Mucosa of gallbladder (tissue), 1 donor: ENCODE data around the gene TECTA. TPM values are rescaled to one million over a fixed set of nuclear protein-coding genes. Genes with fewer than 3 reads are reported as not detected.

Experiments used
- DNase-seq: peaks from one replicate; pipeline ENCODE4 v3.0.0-alpha.2; 2020; ENCODE audit warnings: low spot score
- total RNA-seq: library from RNA; stranded (reverse); gene quantifications from one replicate; pipeline ENCODE4 v1.2.1, GENCODE V29; 2021
- donor health status: DM: no; HTN: no; CAD: no.

TECTA gene, protein sequence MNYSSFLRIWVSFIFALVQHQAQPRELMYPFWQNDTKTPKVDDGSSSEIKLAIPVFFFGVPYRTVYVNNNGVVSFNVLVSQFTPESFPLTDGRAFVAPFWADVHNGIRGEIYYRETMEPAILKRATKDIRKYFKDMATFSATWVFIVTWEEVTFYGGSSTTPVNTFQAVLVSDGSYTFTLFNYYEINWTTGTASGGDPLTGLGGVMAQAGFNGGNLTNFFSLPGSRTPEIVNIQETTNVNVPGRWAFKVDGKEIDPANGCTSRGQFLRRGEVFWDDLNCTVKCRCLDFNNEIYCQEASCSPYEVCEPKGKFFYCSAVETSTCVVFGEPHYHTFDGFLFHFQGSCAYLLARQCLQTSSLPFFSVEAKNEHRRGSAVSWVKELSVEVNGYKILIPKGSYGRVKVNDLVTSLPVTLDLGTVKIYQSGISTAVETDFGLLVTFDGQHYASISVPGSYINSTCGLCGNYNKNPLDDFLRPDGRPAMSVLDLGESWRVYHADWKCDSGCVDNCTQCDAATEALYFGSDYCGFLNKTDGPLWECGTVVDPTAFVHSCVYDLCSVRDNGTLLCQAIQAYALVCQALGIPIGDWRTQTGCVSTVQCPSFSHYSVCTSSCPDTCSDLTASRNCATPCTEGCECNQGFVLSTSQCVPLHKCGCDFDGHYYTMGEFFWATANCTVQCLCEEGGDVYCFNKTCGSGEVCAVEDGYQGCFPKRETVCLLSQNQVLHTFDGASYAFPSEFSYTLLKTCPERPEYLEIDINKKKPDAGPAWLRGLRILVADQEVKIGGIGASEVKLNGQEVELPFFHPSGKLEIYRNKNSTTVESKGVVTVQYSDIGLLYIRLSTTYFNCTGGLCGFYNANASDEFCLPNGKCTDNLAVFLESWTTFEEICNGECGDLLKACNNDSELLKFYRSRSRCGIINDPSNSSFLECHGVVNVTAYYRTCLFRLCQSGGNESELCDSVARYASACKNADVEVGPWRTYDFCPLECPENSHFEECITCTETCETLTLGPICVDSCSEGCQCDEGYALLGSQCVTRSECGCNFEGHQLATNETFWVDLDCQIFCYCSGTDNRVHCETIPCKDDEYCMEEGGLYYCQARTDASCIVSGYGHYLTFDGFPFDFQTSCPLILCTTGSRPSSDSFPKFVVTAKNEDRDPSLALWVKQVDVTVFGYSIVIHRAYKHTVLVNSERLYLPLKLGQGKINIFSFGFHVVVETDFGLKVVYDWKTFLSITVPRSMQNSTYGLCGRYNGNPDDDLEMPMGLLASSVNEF (N-terminal part only)
- total RNA-seq = 0.92 TPM

DNA sequence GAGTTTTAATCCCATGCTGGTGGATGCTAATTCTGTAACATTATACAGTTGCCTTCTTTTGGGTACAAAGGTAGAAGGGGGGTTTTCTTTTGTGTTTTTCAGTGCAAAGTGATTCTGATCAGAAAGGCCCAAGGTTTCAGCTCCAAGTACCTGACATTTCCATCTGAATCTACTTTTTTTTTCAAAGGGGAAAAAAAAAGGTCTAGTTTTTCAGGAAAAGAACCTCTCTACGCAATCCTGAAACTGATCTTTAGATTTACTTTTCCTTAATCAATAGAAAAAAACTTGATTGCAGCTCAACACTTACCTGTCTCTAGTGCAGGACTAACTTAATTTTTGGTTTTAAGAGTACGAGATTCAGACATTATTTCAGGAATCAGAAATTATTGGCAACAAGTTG is at the start of gene TECTA:
Gene TECTA (plus strand): TSS at position 301 of the 400 bp plus-strand sequence. CDS start 1,423 bp downstream, outside the sequence.
- DNase-seq = no peak

DNA sequence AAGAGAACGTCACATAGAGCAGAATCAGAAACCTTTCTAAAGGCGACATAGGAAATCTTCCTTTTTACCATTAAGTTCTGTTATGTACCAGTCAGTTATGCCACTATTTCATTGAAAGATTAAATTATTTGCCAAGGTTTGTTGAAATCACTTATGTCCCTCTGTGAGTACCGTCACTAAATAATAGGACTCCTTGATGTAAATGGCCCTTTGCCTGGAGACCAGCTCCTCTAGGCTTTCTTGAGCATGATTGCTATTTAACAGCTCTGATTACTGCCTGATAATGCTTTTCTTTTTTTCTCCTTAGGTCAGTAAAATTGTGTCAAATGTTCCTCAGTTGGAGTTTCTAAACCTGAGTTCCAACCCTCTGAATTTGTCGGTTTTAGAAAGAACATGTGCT is 47.8 kb upstream of the TECTA start:
- no peak for DNase-seq

DNA sequence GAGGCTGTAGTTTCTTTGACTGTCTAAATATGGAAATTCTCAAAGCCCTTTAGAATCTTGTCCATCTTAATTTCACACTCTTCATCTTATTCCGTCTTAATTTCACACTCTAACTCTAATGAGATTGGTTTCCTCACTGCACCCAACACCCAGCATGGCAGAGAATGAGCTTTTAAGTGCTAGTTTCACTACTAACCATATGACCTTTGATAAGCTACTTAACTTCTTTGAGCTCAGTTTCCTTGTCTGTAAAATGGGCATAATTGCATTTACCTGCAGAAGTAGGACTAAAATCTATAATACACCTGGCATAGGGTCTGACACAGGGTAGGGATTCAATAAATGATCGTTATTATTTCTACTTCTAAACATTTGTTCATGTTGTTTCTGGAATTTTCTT is 46.8 kb upstream of the TECTA start:
- DNase-seq = no peak

DNA sequence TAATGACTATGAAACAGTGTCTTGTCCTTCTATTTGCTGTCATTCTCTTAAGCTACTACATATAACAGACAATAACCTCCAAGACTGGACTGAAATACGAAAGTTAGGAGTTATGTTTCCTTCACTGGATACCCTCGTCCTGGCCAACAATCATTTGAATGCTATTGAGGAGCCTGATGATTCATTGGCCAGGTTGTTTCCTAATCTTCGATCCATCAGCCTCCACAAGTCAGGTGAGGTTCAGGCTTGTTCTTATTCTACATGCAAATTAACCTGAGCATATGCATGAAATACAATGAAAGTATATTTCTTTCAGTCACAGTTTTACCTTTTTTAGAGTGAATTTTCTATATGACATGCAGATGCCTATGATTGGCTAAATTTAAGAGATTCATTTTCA is 46.0 kb upstream of the TECTA start:
- DNase-seq = no peak

DNA sequence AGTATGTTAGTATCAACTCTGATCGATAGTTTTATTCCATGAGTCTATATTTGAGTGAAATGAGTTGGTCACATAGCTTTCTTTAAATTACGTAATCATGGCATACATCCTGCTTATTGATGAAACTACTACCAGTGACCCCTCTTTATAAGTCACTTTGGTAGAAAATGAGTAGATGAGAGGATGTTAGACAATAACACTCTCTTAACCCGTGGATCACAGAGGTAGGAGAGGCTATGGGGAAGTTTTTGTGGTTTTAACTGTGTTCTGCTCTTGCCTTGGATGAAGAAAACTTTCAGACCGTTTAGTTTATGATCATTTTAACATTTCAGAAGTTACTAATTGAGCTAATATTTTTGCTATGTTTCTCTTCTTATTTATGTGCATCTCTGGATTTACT is 43.1 kb upstream of the TECTA start:
- DNase-seq = no peak

DNA sequence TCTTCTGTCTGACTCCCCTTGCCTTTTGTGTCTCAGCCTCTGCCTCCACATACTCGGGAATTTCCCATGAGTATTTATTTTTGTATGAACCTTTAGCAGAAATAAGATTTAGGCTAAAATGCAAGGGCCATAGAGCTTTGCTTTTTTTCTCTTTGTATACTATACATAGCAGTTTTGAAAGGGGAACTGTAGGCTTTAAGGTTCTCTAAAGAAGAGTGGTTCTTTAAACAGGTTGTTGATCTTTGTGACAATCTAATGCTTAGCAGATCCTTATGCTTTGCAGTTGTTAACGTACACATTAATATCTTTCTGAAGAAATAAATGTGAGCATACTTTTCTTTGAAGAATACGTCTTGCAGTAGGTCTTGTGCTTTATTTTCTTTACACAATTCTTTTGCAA is 42.1 kb upstream of the TECTA start:
- DNase-seq = no peak

DNA sequence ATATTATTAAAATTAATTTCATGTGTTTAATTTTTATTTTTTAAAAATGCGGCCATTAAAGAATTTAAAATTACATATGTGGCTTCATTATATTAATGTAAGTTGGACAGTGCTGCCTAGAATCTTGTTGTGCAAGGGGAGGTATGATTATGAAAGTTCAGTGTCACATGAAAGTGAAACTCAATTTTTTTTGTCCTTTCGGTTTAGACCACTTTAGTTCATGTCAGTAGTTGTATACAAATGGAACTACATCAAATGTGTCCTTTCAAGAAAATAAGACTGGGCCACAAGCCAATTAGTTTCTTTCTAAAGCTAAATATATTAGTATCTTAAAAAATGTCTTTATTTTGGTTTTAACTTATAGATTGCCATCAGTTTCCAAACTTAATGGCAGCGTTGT is 41.4 kb upstream of the TECTA start:
- no peak for DNase-seq

DNA sequence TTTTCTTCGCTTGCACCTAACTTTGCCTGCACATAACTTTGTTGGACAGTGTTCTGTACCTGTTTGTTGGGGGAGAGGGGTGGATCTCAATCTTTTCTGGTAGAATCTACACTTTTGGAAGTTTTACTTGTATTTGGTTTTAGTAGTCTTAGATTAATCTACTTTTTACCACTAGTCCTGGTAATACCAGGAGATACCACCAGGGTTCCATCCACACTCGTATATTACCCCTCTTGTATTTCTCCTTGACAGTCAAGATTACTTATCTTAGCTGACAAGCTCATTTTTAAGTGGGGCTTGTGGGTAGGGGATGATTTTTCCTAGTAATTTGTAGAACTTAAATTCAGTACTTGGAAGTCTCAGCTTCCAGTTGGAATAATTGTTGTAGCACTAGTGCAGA is 37.3 kb upstream of the TECTA start:
- DNase-seq = no peak

DNA sequence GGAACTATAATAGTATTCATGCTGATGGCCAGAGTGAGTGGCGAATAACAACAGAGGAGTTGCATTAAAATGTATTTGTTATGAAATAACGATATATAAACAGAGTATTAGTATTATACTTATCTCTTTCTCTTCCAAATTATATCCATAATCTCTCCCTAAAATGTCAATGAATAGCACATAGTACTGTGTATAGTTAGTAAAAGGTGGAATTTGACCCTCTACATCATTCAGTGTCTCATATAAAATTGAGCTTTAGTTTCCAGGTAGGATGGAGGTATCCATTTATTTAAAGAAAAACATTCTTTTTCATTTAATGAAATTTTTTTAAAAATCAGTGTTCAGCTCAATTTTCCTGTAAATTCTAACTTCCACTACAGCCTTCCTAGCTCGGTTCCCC is 34.4 kb upstream of the TECTA start:
- no peak for DNase-seq

DNA sequence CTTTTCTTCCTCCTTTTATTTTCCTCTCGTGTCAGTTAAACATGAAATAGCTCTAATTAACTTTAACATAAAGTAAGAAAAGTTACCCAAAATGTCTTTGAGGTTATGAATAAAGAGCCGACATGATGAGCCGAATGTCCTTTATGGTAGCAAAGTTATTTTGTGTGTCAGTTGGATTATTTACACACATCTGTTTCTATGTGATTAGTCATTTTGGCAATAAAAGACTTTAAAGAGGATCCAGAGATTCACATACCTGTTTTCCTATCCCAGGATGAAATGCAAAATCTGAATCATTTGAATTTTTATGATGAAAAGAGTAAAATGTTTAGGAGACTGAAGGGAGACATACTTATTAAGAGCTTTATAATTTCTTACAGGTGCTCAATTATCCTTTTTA is 34.0 kb upstream of the TECTA start:
- DNase-seq = no peak

DNA sequence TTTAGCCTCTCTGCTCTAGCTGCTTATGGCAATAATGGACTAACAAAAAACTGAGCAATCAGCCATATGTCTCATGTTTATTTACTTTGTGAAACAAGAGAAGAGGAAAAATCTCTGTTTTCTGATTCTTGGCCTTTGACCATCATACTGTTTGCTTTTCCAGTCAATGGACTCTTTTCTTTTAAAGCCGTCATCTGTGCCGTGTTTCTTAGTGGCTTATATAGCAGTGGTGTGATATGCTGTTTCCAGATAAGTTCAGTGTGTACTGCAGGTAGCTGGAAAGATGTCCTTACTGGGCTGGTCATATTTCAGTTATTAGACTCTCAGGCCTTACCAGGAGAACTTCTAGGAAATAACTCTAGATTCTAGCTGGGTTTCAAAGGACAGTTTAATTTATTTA is 33.6 kb upstream of the TECTA start:
- no peak for DNase-seq

DNA sequence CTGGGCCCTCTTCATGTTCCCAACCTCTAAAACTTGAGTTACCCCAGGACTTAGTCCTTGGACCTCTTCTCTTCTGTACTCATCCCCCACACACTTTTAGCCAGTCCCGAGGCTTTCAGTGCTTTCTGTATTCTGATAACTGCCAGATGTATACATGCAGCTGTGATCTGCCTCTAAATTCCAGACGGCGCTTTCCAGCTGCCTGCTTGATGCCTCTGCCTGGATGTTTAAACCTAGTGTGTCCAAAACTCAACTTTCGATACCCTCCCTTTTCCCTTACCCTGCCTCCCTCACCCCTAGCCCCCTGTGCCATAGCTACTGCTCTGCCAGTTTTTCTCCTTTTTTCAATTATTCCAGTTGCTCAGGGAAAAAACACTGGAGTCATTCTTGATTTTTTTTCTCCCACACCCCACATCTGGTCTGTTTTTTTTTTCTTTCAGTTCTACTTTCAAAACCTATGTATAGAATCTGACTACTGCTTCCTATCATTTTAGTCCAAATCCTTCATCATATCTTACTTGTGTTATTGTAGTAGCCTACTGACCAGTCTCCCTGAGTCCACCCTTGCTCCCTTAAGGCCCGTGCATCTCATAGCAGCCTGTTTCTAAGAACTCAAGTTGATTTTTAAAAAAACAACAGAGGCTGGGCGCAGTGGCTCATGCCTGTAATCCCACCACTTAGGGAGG is 32.9 kb upstream of the TECTA start:
- DNase-seq = no peak

DNA sequence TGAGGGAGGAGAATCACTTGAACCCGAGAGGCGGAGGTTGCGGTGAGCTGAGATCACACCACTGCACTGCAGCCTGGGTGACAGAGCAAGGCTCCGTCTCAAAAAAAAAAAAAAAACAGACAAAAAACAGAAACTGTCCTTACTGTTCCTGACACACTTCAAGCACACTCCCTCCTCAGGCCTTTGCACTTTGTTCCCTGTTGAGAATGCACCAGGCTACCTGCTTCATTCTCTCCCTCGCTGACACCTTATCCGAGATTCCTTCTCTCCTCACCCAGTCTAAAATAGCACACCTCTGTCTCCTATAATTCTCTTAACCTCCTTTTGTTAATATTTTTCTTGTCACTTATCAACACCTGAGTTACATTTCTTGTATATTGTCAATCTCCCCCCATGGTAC is 32.3 kb upstream of the TECTA start:
- DNase-seq = peak; percentile 40

DNA sequence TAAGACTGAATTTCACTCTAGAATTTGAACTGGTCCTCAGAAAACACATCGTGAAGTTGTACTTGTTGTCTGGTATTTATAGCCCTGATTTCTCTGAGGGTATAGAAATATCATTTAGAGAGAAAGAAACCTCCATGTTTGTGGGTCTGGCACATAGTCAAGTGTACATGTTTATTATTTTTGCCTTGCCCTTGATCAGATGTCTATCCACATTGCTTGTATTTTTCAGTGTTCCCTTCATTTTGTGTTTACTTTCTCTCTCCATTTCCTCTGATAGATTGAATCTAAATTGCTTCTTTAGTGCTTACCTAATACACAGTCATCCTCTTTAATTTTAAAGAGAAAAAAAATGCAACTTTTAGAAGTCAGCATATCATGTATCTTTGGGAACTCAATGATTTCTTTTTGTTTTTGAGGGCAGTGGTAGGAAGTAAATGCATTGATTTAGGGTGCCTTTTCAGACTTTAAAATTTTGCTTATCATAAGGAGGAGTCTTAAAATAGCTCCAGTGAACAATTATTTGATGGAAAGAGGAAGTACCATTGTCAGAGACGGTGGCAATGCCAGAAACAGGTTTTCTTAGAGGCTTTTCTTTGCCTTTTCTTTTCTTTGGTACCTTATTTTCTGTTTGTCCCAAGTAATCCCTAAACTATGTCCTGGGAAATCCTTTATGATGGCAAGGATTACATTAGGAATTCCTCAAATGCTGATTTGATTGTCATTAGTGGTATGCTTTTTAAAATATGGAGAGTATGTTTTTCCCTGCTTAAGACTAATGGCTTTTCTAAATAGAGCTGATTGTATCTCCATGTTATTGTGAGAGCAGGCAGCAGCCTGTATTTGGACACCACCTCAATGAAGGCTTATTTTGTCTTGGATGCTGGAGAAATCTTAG is 29.8 kb upstream of the TECTA start:
- DNase-seq = no peak

DNA sequence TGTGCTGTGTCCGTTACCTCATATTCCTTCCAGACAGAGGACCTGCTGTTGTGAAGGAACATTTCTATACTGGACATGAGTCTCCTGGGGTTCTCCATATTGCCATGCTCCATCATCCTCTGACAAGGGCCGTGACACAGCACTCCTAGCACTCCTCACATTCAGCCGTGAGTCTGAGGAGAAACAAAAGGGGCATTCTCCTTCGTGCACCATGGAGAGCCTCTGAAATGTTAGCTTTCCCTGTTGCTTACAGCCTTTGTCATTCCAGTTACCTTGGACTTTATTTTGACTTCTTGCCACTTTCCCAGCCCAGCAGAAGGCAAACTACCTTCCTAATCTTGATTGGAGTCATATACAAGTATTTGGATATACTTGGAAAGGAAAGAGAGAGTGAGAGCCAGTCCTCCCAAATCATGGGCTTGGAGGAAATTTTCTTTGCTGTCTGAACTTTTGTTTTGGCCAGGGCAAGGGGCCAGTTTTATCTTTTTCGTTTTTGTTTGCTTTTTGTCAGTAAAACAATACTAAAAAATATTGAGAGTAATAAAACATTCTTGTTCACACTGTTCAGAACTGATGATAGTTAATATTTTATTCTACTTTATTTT is 29.1 kb upstream of the TECTA start:
- DNase-seq = no peak

DNA sequence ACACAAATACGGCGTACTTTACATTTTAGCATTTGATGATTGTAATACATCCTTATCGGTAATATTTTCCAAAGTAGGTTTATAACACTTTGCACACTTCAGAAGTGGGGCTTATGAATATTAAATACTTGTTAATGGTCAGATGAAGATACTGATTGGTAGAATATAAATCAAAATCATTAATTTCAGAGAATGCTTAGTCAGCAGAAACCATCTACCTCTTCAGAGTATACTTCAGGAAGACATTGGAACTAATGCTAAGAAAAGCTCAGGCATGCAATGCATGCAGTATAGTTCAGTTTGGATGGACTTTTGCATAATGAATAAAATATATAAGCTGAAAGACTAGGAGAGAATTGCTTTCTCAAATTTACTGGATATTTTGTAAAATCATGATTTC is 19.7 kb upstream of the TECTA start:
- DNase-seq = no peak

DNA sequence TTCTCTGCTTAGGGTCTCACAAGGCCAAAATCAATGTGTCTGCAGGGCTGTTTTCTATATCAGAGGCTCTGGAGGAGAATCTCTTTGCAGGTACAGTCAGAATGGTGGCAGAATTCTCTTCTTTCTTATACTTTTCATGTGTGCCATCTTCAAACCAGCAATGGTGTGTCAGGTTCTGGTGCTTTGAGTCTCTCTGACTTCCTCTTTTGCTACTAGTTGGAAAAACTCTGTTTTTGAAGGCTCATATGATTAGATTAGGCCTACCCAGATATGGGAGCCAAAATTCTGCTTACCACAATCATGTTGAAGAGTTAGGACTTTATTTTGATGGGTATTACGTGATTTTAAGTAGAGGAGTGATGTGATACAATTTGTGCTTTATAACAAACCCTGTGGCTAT is 18.8 kb upstream of the TECTA start:
- DNase-seq = no peak

DNA sequence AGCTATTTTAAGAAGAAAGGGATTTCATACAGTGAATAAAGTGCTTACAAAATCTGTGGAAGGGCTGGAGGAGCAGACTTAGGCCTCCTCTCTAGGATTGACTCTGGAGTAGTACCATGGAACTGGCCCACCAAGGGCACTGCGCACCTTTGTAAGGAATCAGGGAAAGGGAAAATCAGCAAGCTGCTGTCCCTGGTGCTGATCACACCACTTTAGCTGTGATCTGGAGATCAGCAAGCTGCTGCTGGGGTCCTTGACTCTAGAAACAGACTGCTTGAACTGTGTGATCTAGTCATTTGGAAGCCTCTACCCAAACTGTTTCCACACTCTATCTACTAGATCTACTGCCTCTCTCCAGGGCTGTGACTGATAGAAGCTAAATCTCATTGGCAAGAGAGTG is 18.4 kb upstream of the TECTA start:
- no peak for DNase-seq

DNA sequence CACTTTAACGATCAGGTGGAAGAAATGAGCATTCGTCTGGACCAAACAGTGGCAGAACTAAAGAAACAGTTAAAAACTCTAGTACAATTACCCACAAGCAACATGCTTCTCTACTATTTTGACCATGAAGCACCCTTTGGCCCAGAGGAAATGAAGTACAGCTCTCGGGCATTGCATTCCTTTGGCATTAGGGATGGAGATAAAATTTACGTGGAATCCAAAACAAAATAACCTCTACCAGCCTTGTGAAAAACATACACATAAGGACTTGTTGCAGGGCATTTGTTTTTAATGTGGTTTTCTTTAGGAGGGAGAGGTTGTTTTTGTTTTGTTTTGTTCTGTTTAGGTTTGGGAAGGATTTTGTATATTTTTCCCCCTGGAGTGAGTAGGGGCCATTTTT is 14.2 kb upstream of the TECTA start:
- DNase-seq = no peak

DNA sequence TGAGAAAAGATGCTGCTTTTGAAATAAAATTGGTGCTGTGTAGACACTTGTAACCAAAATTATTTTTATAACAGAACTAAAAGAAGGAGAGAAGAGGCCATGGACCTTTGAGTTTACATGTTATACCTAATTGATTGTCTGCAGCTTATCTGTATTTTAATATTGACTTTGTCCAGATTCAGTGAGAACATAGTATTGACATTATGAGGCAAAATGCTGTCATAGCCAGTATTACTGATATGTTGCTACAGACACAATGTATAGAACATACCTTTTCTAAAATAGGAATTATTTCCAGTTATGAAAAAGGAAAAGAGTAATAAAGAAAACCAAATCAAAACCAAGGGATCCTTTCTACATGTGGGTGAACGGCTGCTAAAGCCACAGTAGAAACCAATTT is 11.5 kb upstream of the TECTA start:
- no peak for DNase-seq
